ENCODE results near the gene SAP130. TPM values are rescaled to one million over a fixed set of nuclear protein-coding genes. Genes with fewer than 3 reads are reported as not detected.

Gene SAP130
- total and polyA plus RNA-seq, 9 donors, result 6.1 to 28.3 (median 24.0) TPM

DNA sequence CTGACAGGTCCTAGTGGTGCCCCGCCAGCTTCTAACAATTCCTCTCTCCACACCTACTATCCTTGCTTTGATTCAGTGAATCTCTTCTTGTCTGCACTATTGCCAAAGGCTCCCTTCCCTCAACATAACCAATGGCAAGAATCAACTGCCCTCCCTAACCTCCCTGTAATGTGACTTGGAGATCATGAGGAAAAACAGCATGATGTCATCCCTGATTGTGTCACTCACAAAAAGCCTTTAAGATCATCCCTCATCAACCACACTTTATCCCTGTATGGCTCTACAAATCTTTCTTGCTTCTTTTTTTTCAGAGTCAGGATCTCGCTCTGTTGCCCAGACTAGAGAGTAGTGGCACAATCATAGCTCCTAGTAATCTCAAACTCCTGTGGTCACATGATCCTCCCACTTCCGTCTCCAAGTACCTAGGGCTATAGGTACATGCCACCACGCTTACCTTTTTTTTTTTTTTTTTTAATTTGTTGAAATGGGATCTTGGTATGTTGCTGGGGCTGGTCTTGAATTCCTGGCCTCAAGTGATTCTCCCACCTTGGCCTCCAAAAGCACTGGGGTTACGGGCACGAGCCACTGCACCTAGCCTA, 19.7 kb downstream of the SAP130 start:
- intact Hi-C loops (cut with DNase I), result no loop called here
- whole genome bisulfite sequencing, 3 donors, result 93 to 94% (median 94%) methylated on average over 6 of the region's 6 CpGs
- TF ChIP-seq, protein P1, sequence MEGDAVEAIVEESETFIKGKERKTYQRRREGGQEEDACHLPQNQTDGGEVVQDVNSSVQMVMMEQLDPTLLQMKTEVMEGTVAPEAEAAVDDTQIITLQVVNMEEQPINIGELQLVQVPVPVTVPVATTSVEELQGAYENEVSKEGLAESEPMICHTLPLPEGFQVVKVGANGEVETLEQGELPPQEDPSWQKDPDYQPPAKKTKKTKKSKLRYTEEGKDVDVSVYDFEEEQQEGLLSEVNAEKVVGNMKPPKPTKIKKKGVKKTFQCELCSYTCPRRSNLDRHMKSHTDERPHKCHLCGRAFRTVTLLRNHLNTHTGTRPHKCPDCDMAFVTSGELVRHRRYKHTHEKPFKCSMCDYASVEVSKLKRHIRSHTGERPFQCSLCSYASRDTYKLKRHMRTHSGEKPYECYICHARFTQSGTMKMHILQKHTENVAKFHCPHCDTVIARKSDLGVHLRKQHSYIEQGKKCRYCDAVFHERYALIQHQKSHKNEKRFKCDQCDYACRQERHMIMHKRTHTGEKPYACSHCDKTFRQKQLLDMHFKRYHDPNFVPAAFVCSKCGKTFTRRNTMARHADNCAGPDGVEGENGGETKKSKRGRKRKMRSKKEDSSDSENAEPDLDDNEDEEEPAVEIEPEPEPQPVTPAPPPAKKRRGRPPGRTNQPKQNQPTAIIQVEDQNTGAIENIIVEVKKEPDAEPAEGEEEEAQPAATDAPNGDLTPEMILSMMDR (IDR thresholded peaks at IDR 0.05), result no peak
- TF ChIP-seq EP300 (IDR thresholded peaks at IDR 0.05), result no peak
- no peak for TF ChIP-seq POLR2A (IDR thresholded peaks at IDR 0.05)
- Histone ChIP-seq H3K36me3 (no peaks in the 10 kb centered on the region), H3K4me3 (no peak overlapping the region), H3K27me3 (no peaks in the 10 kb centered on the region), H3K4me1 (ENCODE audit: insufficient read depth) (no peaks in the 10 kb centered on the region), H3K27ac (no peak overlapping the region), H3K9me3 (no peaks in the 10 kb centered on the region)
- no peak for DNase-seq

- no peak overlapping the region for H3K27ac ChIP-seq
- H3K9me3 ChIP-seq, result no peaks in the 10 kb centered on the region
- WGBS, 3 donors, result 77 to 83% (median 78%) methylated on average over 2 of the region's 2 CpGs
- intact Hi-C loops (cut with DNase I), result no loop called here
- no peak for DNase-seq
- no peaks in the 10 kb centered on the region for H3K36me3 ChIP-seq
- TF ChIP-seq, protein P1 (IDR thresholded peaks at IDR 0.05), result no peak
- TF ChIP-seq EP300 (IDR thresholded peaks at IDR 0.05) (no peak), POLR2A (IDR thresholded peaks at IDR 0.05) (no peak)
- no peaks in the 10 kb centered on the region for H3K4me1 ChIP-seq (ENCODE audit: insufficient read depth)
- H3K27me3 ChIP-seq, result no peaks in the 10 kb centered on the region
- no peak overlapping the region for H3K4me3 ChIP-seq
Measured at GRCh38 chr2:128004509-128004908, 23.4 kb downstream of the SAP130 start.

GRCh38 chr2:128003463-128003862, 24.4 kb downstream of the SAP130 start:
- no peak for DNase-seq
- intact Hi-C loops (cut with DNase I), result no loop called here
- no peaks in the 10 kb centered on the region for H3K4me1 ChIP-seq (ENCODE audit: insufficient read depth)
- no peak overlapping the region for H3K4me3 ChIP-seq
- no peaks in the 10 kb centered on the region for H3K9me3 ChIP-seq
- TF ChIP-seq, protein P1 (IDR thresholded peaks at IDR 0.05), result no peak
- TF ChIP-seq EP300 (IDR thresholded peaks at IDR 0.05), result no peak
- TF ChIP-seq POLR2A (IDR thresholded peaks at IDR 0.05), result no peak
- WGBS, 3 donors, result 75 to 79% (median 79%) methylated on average over 6 of the region's 6 CpGs
- H3K27me3 ChIP-seq, result no peaks in the 10 kb centered on the region
- H3K27ac ChIP-seq, result no peak overlapping the region
- no peaks in the 10 kb centered on the region for H3K36me3 ChIP-seq

- no peak for DNase-seq
- H3K4me3 ChIP-seq, result no peak overlapping the region
- no peak for TF ChIP-seq POLR2A (IDR thresholded peaks at IDR 0.05)
- TF ChIP-seq, protein P1 (IDR thresholded peaks at IDR 0.05), result no peak
- no peak for TF ChIP-seq EP300 (IDR thresholded peaks at IDR 0.05)
- peaks cover 4% of the 10 kb centered on the region for H3K4me1 ChIP-seq (ENCODE audit: insufficient read depth)
- no peak overlapping the region for H3K27ac ChIP-seq
- intact Hi-C loops (cut with DNase I), result no loop called here
- no peaks in the 10 kb centered on the region for H3K36me3 ChIP-seq
- H3K27me3 ChIP-seq, result no peaks in the 10 kb centered on the region
- no peaks in the 10 kb centered on the region for H3K9me3 ChIP-seq
- 29 to 47% (median 35%) methylated on average over 9 of the region's 9 CpGs for WGBS, 3 donors
Measured at GRCh38 chr2:127996160-127996559, 31.7 kb downstream of the SAP130 start.
